ENCODE data around the gene NCKAP5. TPM values are rescaled to one million over a fixed set of nuclear protein-coding genes. Genes with fewer than 3 reads are reported as not detected.

Gene NCKAP5
- polyA plus RNA-seq, 3 donors = not detected

- no CpG with 5 or more reads among the region's 7 CpGs for WGBS (ENCODE audit: insufficient coverage)
- H3K27me3 ChIP-seq (ENCODE audit: control insufficient read depth in 2 of 2, insufficient read depth in 2 of 2, low read length in 2 of 2) = no peaks in the 10 kb centered on the region
- no peak overlapping the region for H3K9ac ChIP-seq (ENCODE audit: insufficient read depth, low read length, poor library complexity, severe bottlenecking)
- Mint-ChIP-seq H3K27ac (no peak overlapping the region), H3K9me3 (peaks cover 0 to 6% (median 2%) of the 10 kb centered on the region in 7 donors), H3K4me1 (no peaks in the 10 kb centered on the region), H3K4me3 (no peak overlapping the region), H3K27me3 (ENCODE audit: low read depth in 3 of 3) (no peaks in the 10 kb centered on the region), H3K36me3 (no peaks in the 10 kb centered on the region)
- no peaks in the 10 kb centered on the region for H4K20me1 ChIP-seq (ENCODE audit: insufficient read depth, low read length)
- H3K79me2 ChIP-seq (ENCODE audit: insufficient read depth, low read length) = no peaks in the 10 kb centered on the region
- H3K9me3 ChIP-seq (replicated peaks in 1 of 2; ENCODE audit: control insufficient read depth in 1 of 2, insufficient read depth in 1 of 2, low read length in 2 of 2) = no peaks in the 10 kb centered on the region
- H2AFZ ChIP-seq (ENCODE audit: insufficient read depth, low read depth, low read length, poor library complexity, severe bottlenecking) = no peak overlapping the region
- DNase-seq = no peak
- no peak for TF ChIP-seq CTCF (IDR thresholded peaks at IDR 0.05)
- intact Hi-C loops (cut with micrococcal nuclease) = no loop called here
- H3K4me1 ChIP-seq (ENCODE audit: control insufficient read depth in 1 of 2, insufficient read depth in 2 of 2, low read length in 2 of 2) = no peaks in the 10 kb centered on the region
- no peaks in the 10 kb centered on the region for H3K36me3 ChIP-seq (replicated peaks in 1 of 2; ENCODE audit: control insufficient read depth in 1 of 2, insufficient read depth in 2 of 2, low read length in 2 of 2)
- no peak overlapping the region for H3K27ac ChIP-seq (ENCODE audit: low read depth in 1 of 2, low read length in 2 of 2)
- H3K4me2 ChIP-seq (replicated peaks; ENCODE audit: extremely low read depth, low read length, poor library complexity, severe bottlenecking) = no peak overlapping the region
- no peak overlapping the region for H3K4me3 ChIP-seq (replicated peaks in 1 of 3; ENCODE audit: low read depth in 2 of 3, low read length in 3 of 3)
Observed at GRCh38 chr2:132904142-132904842, 664.0 kb downstream of the NCKAP5 start.

- no peak overlapping the region for H3K4me2 ChIP-seq (replicated peaks; ENCODE audit: extremely low read depth, low read length, poor library complexity, severe bottlenecking)
- H3K9ac ChIP-seq (ENCODE audit: insufficient read depth, low read length, poor library complexity, severe bottlenecking) = no peak overlapping the region
- no peaks in the 10 kb centered on the region for H3K4me1 ChIP-seq (ENCODE audit: control insufficient read depth in 1 of 2, insufficient read depth in 2 of 2, low read length in 2 of 2)
- no CpG with 5 or more reads among the region's 4 CpGs for WGBS (ENCODE audit: insufficient coverage)
- H3K27ac Mint-ChIP-seq = no peak overlapping the region
- H2AFZ ChIP-seq (ENCODE audit: insufficient read depth, low read depth, low read length, poor library complexity, severe bottlenecking) = no peak overlapping the region
- intact Hi-C loops (cut with micrococcal nuclease) = no loop called here
- H3K4me1 Mint-ChIP-seq = no peaks in the 10 kb centered on the region
- no peak overlapping the region for H3K4me3 Mint-ChIP-seq
- no peaks in the 10 kb centered on the region for H3K27me3 Mint-ChIP-seq (ENCODE audit: low read depth in 3 of 3)
- no peak for TF ChIP-seq CTCF (IDR thresholded peaks at IDR 0.05)
- no peaks in the 10 kb centered on the region for H3K27me3 ChIP-seq (ENCODE audit: control insufficient read depth in 2 of 2, insufficient read depth in 2 of 2, low read length in 2 of 2)
- no peaks in the 10 kb centered on the region for H3K79me2 ChIP-seq (ENCODE audit: insufficient read depth, low read length)
- H3K36me3 Mint-ChIP-seq = no peaks in the 10 kb centered on the region
- no peaks in the 10 kb centered on the region for H3K9me3 ChIP-seq (replicated peaks in 1 of 2; ENCODE audit: control insufficient read depth in 1 of 2, insufficient read depth in 1 of 2, low read length in 2 of 2)
- no peaks in the 10 kb centered on the region for H4K20me1 ChIP-seq (ENCODE audit: insufficient read depth, low read length)
- H3K4me3 ChIP-seq (replicated peaks in 1 of 3; ENCODE audit: low read depth in 2 of 3, low read length in 3 of 3) = no peak overlapping the region
- H3K9me3 Mint-ChIP-seq = peaks cover 0 to 6% (median 2%) of the 10 kb centered on the region in 7 donors
- no peak for DNase-seq
- no peak overlapping the region for H3K27ac ChIP-seq (ENCODE audit: low read depth in 1 of 2, low read length in 2 of 2)
- H3K36me3 ChIP-seq (replicated peaks in 1 of 2; ENCODE audit: control insufficient read depth in 1 of 2, insufficient read depth in 2 of 2, low read length in 2 of 2) = no peaks in the 10 kb centered on the region
Observed at GRCh38 chr2:132902626-132903025, 665.6 kb downstream of the NCKAP5 start.
